ENCODE measurements around the gene CCDC183. TPM values are rescaled to one million over a fixed set of nuclear protein-coding genes. Genes with fewer than 3 reads are reported as not detected.

The CCDC183 gene
- total and polyA plus RNA-seq, 10 of the 15 experiments (the other 5 are each of a cell fraction or from before 2014, with no cell fraction given), result 0.04 to 1.2 (median 0.55) TPM; not detected in 5

DNA sequence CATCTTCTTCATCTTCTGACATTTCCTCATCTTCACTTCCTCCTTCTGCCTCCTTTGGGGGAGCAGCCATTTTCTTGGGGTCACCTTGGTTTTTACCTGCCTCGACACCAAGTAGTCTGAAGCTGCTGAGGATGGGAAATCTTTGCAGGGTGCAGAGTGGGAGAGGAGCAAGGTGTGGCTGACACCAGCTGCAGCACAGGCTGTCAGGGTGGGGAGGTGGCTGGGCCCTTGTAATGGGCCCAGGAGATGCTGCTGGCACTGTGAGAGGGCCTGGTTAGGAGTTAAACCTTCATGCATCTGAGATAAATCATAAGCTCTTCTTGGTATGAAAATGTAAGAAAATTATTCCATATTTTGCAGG is 19.3 kb downstream of the CCDC183 start:
- H3K4me3 ChIP-seq, result no peak overlapping the region
- H3K27ac ChIP-seq (ENCODE audit: control insufficient read depth, insufficient read depth), result no peak overlapping the region
- RAD21 ChIA-PET (ENCODE audit: unreplicated experiment), result no interaction called here
- FAIRE-seq (no peak), ATAC-seq (no peak), DNase-seq (ENCODE audit: low read depth, low spot score) (no peak)
- H3K4me2 ChIP-seq (ENCODE audit: control insufficient read depth, insufficient read depth), result no peak overlapping the region
- TF ChIP-seq SPI1 (IDR thresholded peaks at IDR 0.05; ENCODE audit: borderline replicate concordance, insufficient read depth, low read depth, low read length) (peak; percentile 24; the same call in 1 of the 2 replicates), MTA2 (IDR thresholded peaks at IDR 0.05; ENCODE audit: low read depth) (no peak)
- H2AFZ ChIP-seq (ENCODE audit: control insufficient read depth, low read depth, low read length), result no peak overlapping the region
- in situ Hi-C loops (cut with MboI), result no loop called here
- H3K36me3 ChIP-seq (ENCODE audit: control insufficient read depth in 2 of 2, insufficient read depth in 2 of 2, low read length in 1 of 2), result peaks cover 5 to 8% of the 10 kb centered on the region in 2 experiments; a peak in 3 of 4 replicates
- H3K9me3 ChIP-seq (replicated peaks; ENCODE audit: control insufficient read depth, insufficient read depth, low read length), result no peaks in the 10 kb centered on the region
- no peaks in the 10 kb centered on the region for H3K4me1 ChIP-seq (ENCODE audit: control insufficient read depth, insufficient read depth, low read length)
- peaks cover 11% of the 10 kb centered on the region for H3K79me2 ChIP-seq (ENCODE audit: control insufficient read depth, insufficient read depth, low read length)
- CTCF ChIA-PET, result interaction anchor here (0.6 to 2.6 kb wide), 5 partner anchors 12 to 214 kb away, joined by 3 to 12 read pairs (median 4); partner anchors contain the start of gene AJM1
- no peak overlapping the region for H3K9ac ChIP-seq (ENCODE audit: control insufficient read depth, insufficient read depth, low read length)
- no peaks in the 10 kb centered on the region; the same call in 1 of the 2 replicates for H4K20me1 ChIP-seq (ENCODE audit: control insufficient read depth, insufficient read depth)
- SMC1A ChIA-PET (ENCODE audit: uncharacterized antibody, unreplicated experiment), result interaction anchor here (1.3 kb wide), 1 partner anchor 10 kb away, joined by 3 read pairs; no protein-coding TSS in a partner anchor
- intact Hi-C loops (cut with micrococcal nuclease; ENCODE audit: unreplicated experiment), result no loop called here
- POLR2A ChIA-PET, result interaction anchor here (0.8 to 1.5 kb wide), 3 partner anchors 9 to 29 kb away, joined by 3 to 4 read pairs (median 3); no protein-coding TSS in a partner anchor
- WGBS (ENCODE audit: insufficient coverage, insufficient replicate concordance, low lambda C conversion rate, missing lambda C conversion rate), result 0% methylated on average over 1 of the region's 1 CpG
- H3K27me3 ChIP-seq (replicated peaks in 1 of 2; ENCODE audit: control insufficient read depth in 2 of 2, insufficient read depth in 2 of 2, low read length in 1 of 2), result no peaks in the 10 kb centered on the region
- no TSS peak for BruUV-seq (replicated peaks)

DNA sequence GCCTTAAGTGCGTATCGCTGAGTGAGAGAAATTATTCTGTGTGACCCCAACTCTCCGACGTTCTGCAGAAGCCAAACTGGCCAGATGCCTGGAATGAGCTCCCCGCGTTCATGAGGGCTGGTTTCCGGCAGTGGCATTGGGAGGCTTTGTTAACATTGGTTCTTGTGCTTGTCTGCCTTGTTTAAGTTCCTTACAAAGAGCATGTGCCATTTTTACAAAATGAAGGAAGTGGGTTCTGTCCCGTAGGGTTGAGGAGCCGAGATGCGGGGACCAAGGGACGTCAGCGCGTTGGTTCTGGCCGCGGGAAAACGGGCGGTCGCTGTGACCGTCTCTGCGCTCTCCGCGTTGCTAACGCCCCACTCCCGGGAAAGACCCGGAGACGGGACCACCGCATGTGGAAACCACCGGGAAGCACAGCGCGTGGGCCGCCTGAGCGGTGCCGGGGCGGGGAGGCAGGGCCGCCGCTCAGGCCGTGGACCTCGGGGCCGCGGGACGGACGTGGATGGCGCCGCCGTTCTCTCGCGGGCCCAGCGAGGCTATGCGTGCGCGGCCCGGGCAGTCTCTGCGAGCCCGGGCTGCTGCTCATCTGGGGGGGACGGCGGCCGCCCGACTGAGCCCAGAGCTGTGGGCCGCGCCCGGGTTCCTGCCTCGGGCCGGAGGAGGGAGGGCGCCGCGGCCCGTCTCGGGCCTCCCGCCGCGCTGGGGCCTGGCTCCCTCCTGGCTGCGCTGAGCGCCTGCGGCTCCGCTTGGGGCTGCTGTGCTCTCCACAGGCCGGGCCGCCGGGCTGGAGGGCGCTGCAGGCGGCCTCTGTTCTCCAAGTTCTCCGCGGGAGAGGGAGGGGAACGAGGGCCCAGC is 25.1 kb downstream of the CCDC183 start:
- BruUV-seq (replicated peaks), result no TSS peak
- ChIA-PET RAD21 (ENCODE audit: unreplicated experiment) (no interaction called here), CTCF (interaction anchor here (1.1 to 1.8 kb wide), 3 partner anchors 10 to 22 kb away, joined by 3 to 7 read pairs (median 3); partner anchors contain the start of gene AJM1), SMC1A (ENCODE audit: uncharacterized antibody, unreplicated experiment) (no interaction called here), POLR2A (no interaction called here)
- Histone ChIP-seq H3K79me2 (ENCODE audit: control insufficient read depth, insufficient read depth, low read length) (no peaks in the 10 kb centered on the region), H4K20me1 (ENCODE audit: control insufficient read depth, insufficient read depth) (no peaks in the 10 kb centered on the region), H3K9ac (ENCODE audit: control insufficient read depth, insufficient read depth, low read length) (no peak overlapping the region), H2AFZ (ENCODE audit: control insufficient read depth, low read depth, low read length) (no peak overlapping the region), H3K9me3 (replicated peaks; ENCODE audit: control insufficient read depth, insufficient read depth, low read length) (no peaks in the 10 kb centered on the region), H3K4me2 (ENCODE audit: control insufficient read depth, insufficient read depth) (no peak overlapping the region), H3K36me3 (ENCODE audit: control insufficient read depth in 2 of 2, insufficient read depth in 2 of 2, low read length in 1 of 2) (peaks cover 3 to 7% of the 10 kb centered on the region in 2 experiments; a peak in 3 of 4 replicates), H3K4me3 (no peak overlapping the region), H3K27ac (ENCODE audit: control insufficient read depth, insufficient read depth) (no peak overlapping the region), H3K27me3 (replicated peaks in 1 of 2; ENCODE audit: control insufficient read depth in 2 of 2, insufficient read depth in 2 of 2, low read length in 1 of 2) (no peaks in the 10 kb centered on the region), H3K4me1 (ENCODE audit: control insufficient read depth, insufficient read depth, low read length) (no peaks in the 10 kb centered on the region)
- intact Hi-C loops (cut with micrococcal nuclease; ENCODE audit: unreplicated experiment) (no loop called here), in situ Hi-C loops (cut with MboI) (no loop called here)
- WGBS (ENCODE audit: insufficient coverage, insufficient replicate concordance, low lambda C conversion rate, missing lambda C conversion rate), result 93% methylated on average over 45 of the region's 83 CpGs
- FAIRE-seq, result no peak
- ATAC-seq, result no peak
- no peak for DNase-seq (ENCODE audit: low read depth, low spot score)
- TF ChIP-seq ZNF622 (IDR thresholded peaks at IDR 0.05) (no peak), PML (IDR thresholded peaks at IDR 0.05; ENCODE audit: low read length) (no peak), PAX5 (IDR thresholded peaks at IDR 0.05; ENCODE audit: borderline replicate concordance, low read depth, low read length) (no peak), CBX3 (IDR thresholded peaks at IDR 0.05; ENCODE audit: borderline replicate concordance, low read depth) (no peak), POLR2A (IDR thresholded peaks at IDR 0.05; ENCODE audit: low read depth, low read length) (no peak), ETV6 (conservative IDR thresholded peaks at IDR 0.05 in 1 of 2, IDR thresholded peaks at IDR 0.05 in 1 of 2; ENCODE audit: borderline replicate concordance in 1 of 2, low read depth in 1 of 2) (no peak), HDGF (IDR thresholded peaks at IDR 0.05) (no peak), POLR2AphosphoS5 (IDR thresholded peaks at IDR 0.05; ENCODE audit: low read length) (no peak), SREBF1 (IDR thresholded peaks at IDR 0.05; ENCODE audit: low read length) (no peak), MXI1 (IDR thresholded peaks at IDR 0.05; ENCODE audit: low read depth, low read length) (no peak), ZZZ3 (IDR thresholded peaks at IDR 0.05; ENCODE audit: control insufficient read depth, insufficient read length, low read depth) (no peak), TBL1XR1 (IDR thresholded peaks at IDR 0.05; ENCODE audit: low read depth, low read length) (no peak)
- TF ChIP-seq, protein P1, sequence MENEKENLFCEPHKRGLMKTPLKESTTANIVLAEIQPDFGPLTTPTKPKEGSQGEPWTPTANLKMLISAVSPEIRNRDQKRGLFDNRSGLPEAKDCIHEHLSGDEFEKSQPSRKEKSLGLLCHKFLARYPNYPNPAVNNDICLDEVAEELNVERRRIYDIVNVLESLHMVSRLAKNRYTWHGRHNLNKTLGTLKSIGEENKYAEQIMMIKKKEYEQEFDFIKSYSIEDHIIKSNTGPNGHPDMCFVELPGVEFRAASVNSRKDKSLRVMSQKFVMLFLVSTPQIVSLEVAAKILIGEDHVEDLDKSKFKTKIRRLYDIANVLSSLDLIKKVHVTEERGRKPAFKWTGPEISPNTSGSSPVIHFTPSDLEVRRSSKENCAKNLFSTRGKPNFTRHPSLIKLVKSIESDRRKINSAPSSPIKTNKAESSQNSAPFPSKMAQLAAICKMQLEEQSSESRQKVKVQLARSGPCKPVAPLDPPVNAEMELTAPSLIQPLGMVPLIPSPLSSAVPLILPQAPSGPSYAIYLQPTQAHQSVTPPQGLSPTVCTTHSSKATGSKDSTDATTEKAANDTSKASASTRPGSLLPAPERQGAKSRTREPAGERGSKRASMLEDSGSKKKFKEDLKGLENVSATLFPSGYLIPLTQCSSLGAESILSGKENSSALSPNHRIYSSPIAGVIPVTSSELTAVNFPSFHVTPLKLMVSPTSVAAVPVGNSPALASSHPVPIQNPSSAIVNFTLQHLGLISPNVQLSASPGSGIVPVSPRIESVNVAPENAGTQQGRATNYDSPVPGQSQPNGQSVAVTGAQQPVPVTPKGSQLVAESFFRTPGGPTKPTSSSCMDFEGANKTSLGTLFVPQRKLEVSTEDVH (IDR thresholded peaks at IDR 0.05; ENCODE audit: low read depth, partially characterized antibody), result no peak
